ENCODE data around the gene TTC33. TPM values are rescaled to one million over a fixed set of nuclear protein-coding genes. Genes with fewer than 3 reads are reported as not detected.

The TTC33 gene
- total and polyA plus RNA-seq, 2 of the 13 experiments (the other 11 are each of a cell fraction or from before 2014, with no cell fraction given) = 4.5 to 20.0 TPM

GRCh38 chr5:40755407-40756365 lies at the start of gene TTC33 (continued):
- TF ChIP-seq, protein P1, sequence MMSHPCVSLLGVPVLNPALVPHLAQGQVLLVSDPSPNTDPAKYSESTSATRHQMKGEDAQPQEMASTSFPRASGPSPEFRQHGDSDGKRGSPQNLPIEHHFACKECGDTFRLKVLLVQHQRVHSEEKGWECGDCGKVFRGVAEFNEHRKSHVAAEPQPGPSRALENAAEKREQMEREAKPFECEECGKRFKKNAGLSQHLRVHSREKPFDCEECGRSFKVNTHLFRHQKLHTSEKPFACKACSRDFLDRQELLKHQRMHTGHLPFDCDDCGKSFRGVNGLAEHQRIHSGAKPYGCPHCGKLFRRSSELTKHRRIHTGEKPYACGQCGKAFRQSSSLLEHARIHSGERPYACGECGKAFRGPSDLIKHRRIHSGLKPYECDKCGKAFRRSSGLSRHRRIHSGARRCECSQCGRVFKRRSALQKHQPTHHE (CRISPR knock-in tag; IDR thresholded peaks at IDR 0.05; ENCODE audit: borderline replicate concordance) = no peak
- TF ChIP-seq TEAD3 (CRISPR knock-in tag; optimal IDR thresholded peaks at IDR 0.05; ENCODE audit: borderline replicate concordance) (peak; percentile 21), ZNF446 (CRISPR knock-in tag; IDR thresholded peaks at IDR 0.05) (no peak), XRCC5 (optimal IDR thresholded peaks at IDR 0.05; ENCODE audit: low read length) (peak; percentile 83), ZBTB25 (CRISPR knock-in tag; IDR thresholded peaks at IDR 0.05) (0 out of 2 replicates have a peak, but pooled peaks have one; percentile 17), ZNF614 (CRISPR knock-in tag; IDR thresholded peaks at IDR 0.05; ENCODE audit: borderline replicate concordance) (peak; percentile 49), FOSL1 (CRISPR knock-in tag; IDR thresholded peaks at IDR 0.05; ENCODE audit: borderline replicate concordance) (no peak), ZNF883 (CRISPR knock-in tag; IDR thresholded peaks at IDR 0.05; ENCODE audit: not compliant biosample characterization) (peak; percentile 60), ZNF644 (CRISPR knock-in tag; IDR thresholded peaks at IDR 0.05; ENCODE audit: low read depth) (no peak), HOXA5 (CRISPR knock-in tag; IDR thresholded peaks at IDR 0.05) (0 out of 2 replicates have a peak, but pooled peaks have one; percentile 9), ZNF569 (CRISPR knock-in tag; IDR thresholded peaks at IDR 0.05; ENCODE audit: borderline replicate concordance) (no peak; the same call in 1 of the 2 replicates), ZNF556 (CRISPR knock-in tag; IDR thresholded peaks at IDR 0.05; ENCODE audit: borderline replicate concordance) (no peak), RARG (CRISPR knock-in tag; IDR thresholded peaks at IDR 0.05; ENCODE audit: low read depth) (no peak), SIX1 (CRISPR knock-in tag; IDR thresholded peaks at IDR 0.05; ENCODE audit: borderline replicate concordance) (no peak; the same call in 1 of the 2 replicates), GLI4 (CRISPR knock-in tag; IDR thresholded peaks at IDR 0.05; ENCODE audit: borderline replicate concordance) (peak; percentile 79; the same call in 1 of the 2 replicates), ZNF691 (CRISPR knock-in tag; IDR thresholded peaks at IDR 0.05; ENCODE audit: borderline replicate concordance, low read depth) (no peak), ZNF660 (CRISPR knock-in tag; IDR thresholded peaks at IDR 0.05; ENCODE audit: borderline replicate concordance, low read depth) (no peak), ZNF354B (CRISPR knock-in tag; IDR thresholded peaks at IDR 0.05) (no peak), DR1 (CRISPR knock-in tag; IDR thresholded peaks at IDR 0.05) (no peak; the same call in 1 of the 2 replicates), MBD4 (IDR thresholded peaks at IDR 0.05; ENCODE audit: borderline replicate concordance, low read length) (no peak), ZNF629 (CRISPR knock-in tag; conservative IDR thresholded peaks at IDR 0.05) (no peak), ZSCAN31 (CRISPR knock-in tag; IDR thresholded peaks at IDR 0.05; ENCODE audit: low read depth) (peak; percentile 55), FOXA1 (IDR thresholded peaks at IDR 0.05) (no peak), FOXA1 (CRISPR knock-in tag; IDR thresholded peaks at IDR 0.05) (peak; percentile 2; the same call in 1 of the 2 replicates)
- TF ChIP-seq, protein P2, sequence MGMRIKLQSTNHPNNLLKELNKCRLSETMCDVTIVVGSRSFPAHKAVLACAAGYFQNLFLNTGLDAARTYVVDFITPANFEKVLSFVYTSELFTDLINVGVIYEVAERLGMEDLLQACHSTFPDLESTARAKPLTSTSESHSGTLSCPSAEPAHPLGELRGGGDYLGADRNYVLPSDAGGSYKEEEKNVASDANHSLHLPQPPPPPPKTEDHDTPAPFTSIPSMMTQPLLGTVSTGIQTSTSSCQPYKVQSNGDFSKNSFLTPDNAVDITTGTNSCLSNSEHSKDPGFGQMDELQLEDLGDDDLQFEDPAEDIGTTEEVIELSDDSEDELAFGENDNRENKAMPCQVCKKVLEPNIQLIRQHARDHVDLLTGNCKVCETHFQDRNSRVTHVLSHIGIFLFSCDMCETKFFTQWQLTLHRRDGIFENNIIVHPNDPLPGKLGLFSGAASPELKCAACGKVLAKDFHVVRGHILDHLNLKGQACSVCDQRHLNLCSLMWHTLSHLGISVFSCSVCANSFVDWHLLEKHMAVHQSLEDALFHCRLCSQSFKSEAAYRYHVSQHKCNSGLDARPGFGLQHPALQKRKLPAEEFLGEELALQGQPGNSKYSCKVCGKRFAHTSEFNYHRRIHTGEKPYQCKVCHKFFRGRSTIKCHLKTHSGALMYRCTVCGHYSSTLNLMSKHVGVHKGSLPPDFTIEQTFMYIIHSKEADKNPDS (CRISPR knock-in tag; IDR thresholded peaks at IDR 0.05) = 0 out of 2 replicates have a peak, but pooled peaks have one; percentile 40
